Measurements from ENCODE around the gene CCDC187.

- TF ChIP-seq CTCF (IDR thresholded peaks at IDR 0.05; ENCODE audit: low read depth, low read length, poor library complexity, severe bottlenecking) (no peak), EZH2phosphoT487 (IDR thresholded peaks at IDR 0.05; ENCODE audit: borderline replicate concordance, low read length) (no peak)
Observed at GRCh38 chr9:136218271-136218670, 85.6 kb downstream of the CCDC187 start.
